Effector memory CD8-positive, alpha-beta T cell (primary cell): Measurements from ENCODE around the gene SSBP4.

Experiments used
- ATAC-seq: fragments of 150-1000 bp; cut with Tn5 transposase; replicated peaks from 2 replicates; pipeline ENCODE4 v1.10.0; 2021; ENCODE audit warnings: mild to moderate bottlenecking, moderate library complexity
- DNase-seq, 3 experiments: peaks; one replicate each; pipeline ENCODE4 v3.0.0; 2021
- H3K27ac Mint-ChIP-seq, 2 donors: one replicate each; pipeline ENCODE4 v1.8.0; 2022; ENCODE audit warnings: mild to moderate bottlenecking in 2 of 2, mixed read lengths in 2 of 2, moderate library complexity in 2 of 2
- H3K27me3 Mint-ChIP-seq, 2 donors: one replicate each; pipeline ENCODE4 v1.8.0; 2022; ENCODE audit warnings: mixed read lengths in 2 of 2
- H3K36me3 Mint-ChIP-seq: one replicate; pipeline ENCODE4 v1.8.0; 2022; ENCODE audit warnings: mild to moderate bottlenecking, moderate library complexity, mixed read lengths; ENCODE audit not compliant: insufficient read depth
- H3K4me1 Mint-ChIP-seq, 2 donors: one replicate each; pipeline ENCODE4 v1.8.0; 2022; ENCODE audit warnings: low read depth in 2 of 2, mixed read lengths in 2 of 2
- H3K4me3 Mint-ChIP-seq, 2 donors: one replicate each; pipeline ENCODE4 v1.8.0; 2022; ENCODE audit warnings: mild to moderate bottlenecking in 2 of 2, mixed read lengths in 2 of 2, moderate library complexity in 2 of 2
- H3K9me3 Mint-ChIP-seq, 2 donors: one replicate each; pipeline ENCODE4 v1.8.0; 2022; ENCODE audit warnings: mixed read lengths in 2 of 2

SSBP4 gene

GRCh38 chr19:18427743-18428113 is 8.5 kb downstream of the SSBP4 start:
- DNase-seq: no peak
- H3K4me3 Mint-ChIP-seq: no peak overlapping the region
- H3K4me1 Mint-ChIP-seq: peaks cover 38 to 47% of the 10 kb centered on the region in 2 donors
- peaks cover 56% of the 10 kb centered on the region for H3K36me3 Mint-ChIP-seq
- H3K9me3 Mint-ChIP-seq: no peaks in the 10 kb centered on the region
- no peaks in the 10 kb centered on the region for H3K27me3 Mint-ChIP-seq
- peak overlapping the region; percentile 92 to 95 for H3K27ac Mint-ChIP-seq
- no peak for ATAC-seq

GRCh38 chr19:18428173-18428786 is 9.1 kb downstream of the SSBP4 start:
- no peaks in the 10 kb centered on the region for H3K27me3 Mint-ChIP-seq
- peaks cover 55% of the 10 kb centered on the region for H3K36me3 Mint-ChIP-seq
- ATAC-seq: no peak
- DNase-seq: no peak
- peaks cover 32 to 41% of the 10 kb centered on the region in 2 donors for H3K4me1 Mint-ChIP-seq
- no peaks in the 10 kb centered on the region for H3K9me3 Mint-ChIP-seq
- peak overlapping the region; percentile 92 to 95 for H3K27ac Mint-ChIP-seq
- peak overlapping the region; percentile 73 for H3K4me3 Mint-ChIP-seq

GRCh38 chr19:18428787-18429674 is 9.8 kb downstream of the SSBP4 start:
- peaks cover 26 to 34% of the 10 kb centered on the region in 2 donors for H3K4me1 Mint-ChIP-seq
- ATAC-seq (peak; percentile 83), DNase-seq (peak; percentile 91 to 95 (median 94))
- no peaks in the 10 kb centered on the region for H3K9me3 Mint-ChIP-seq
- peak overlapping the region; percentile 73 for H3K4me3 Mint-ChIP-seq
- peak overlapping the region; percentile 92 to 95 for H3K27ac Mint-ChIP-seq
- no peaks in the 10 kb centered on the region for H3K27me3 Mint-ChIP-seq
- peaks cover 56% of the 10 kb centered on the region for H3K36me3 Mint-ChIP-seq

GRCh38 chr19:18429717-18430416 is 10.7 kb downstream of the SSBP4 start:
- Mint-ChIP-seq H3K4me3 (peak overlapping the region; percentile 73), H3K4me1 (peaks cover 20 to 26% of the 10 kb centered on the region in 2 donors), H3K36me3 (peaks cover 63% of the 10 kb centered on the region), H3K27me3 (no peaks in the 10 kb centered on the region), H3K9me3 (no peaks in the 10 kb centered on the region), H3K27ac (peak overlapping the region; percentile 92 to 95)
- DNase-seq (peak in 1 of 3 experiments; percentile 46), ATAC-seq (no peak)

- Mint-ChIP-seq H3K27me3 (no peaks in the 10 kb centered on the region), H3K9me3 (no peaks in the 10 kb centered on the region), H3K27ac (peak overlapping the region; percentile 92 to 95), H3K4me1 (peaks cover 16 to 25% of the 10 kb centered on the region in 2 donors), H3K36me3 (peaks cover 63% of the 10 kb centered on the region), H3K4me3 (peak overlapping the region in 1 of 2 donors; percentile 38)
- ATAC-seq (no peak), DNase-seq (no peak)
Observed at GRCh38 chr19:18430417-18431144, 11.4 kb downstream of the SSBP4 start.

- DNase-seq: no peak
- ATAC-seq: no peak
- Mint-ChIP-seq H3K27ac (peak overlapping the region; percentile 65 to 73), H3K9me3 (no peaks in the 10 kb centered on the region), H3K4me3 (no peak overlapping the region), H3K36me3 (peaks cover 62% of the 10 kb centered on the region), H3K4me1 (peaks cover 9 to 25% of the 10 kb centered on the region in 2 donors), H3K27me3 (no peaks in the 10 kb centered on the region)
Observed at GRCh38 chr19:18431351-18432197, 12.4 kb downstream of the SSBP4 start.

- Mint-ChIP-seq H3K27me3 (no peaks in the 10 kb centered on the region), H3K27ac (peak overlapping the region in 1 of 2 donors; percentile 73), H3K4me1 (peaks cover 9 to 22% of the 10 kb centered on the region in 2 donors), H3K9me3 (no peaks in the 10 kb centered on the region), H3K4me3 (peak overlapping the region in 1 of 2 donors; percentile 54), H3K36me3 (peaks cover 60% of the 10 kb centered on the region)
- ATAC-seq (no peak), DNase-seq (no peak)
Observed at GRCh38 chr19:18432275-18433014, 13.2 kb downstream of the SSBP4 start.

- Mint-ChIP-seq H3K27ac (peak overlapping the region in 1 of 2 donors; percentile 73), H3K36me3 (peaks cover 61% of the 10 kb centered on the region), H3K4me1 (peaks cover 9 to 22% of the 10 kb centered on the region in 2 donors), H3K4me3 (peak overlapping the region in 1 of 2 donors; percentile 54), H3K9me3 (no peaks in the 10 kb centered on the region), H3K27me3 (no peaks in the 10 kb centered on the region)
- ATAC-seq (no peak), DNase-seq (no peak)
Observed at GRCh38 chr19:18433015-18433691, 14.0 kb downstream of the SSBP4 start.

- Mint-ChIP-seq H3K27me3 (no peaks in the 10 kb centered on the region), H3K9me3 (no peaks in the 10 kb centered on the region), H3K36me3 (peaks cover 60% of the 10 kb centered on the region), H3K4me1 (peaks cover 9 to 23% of the 10 kb centered on the region in 2 donors), H3K27ac (peak overlapping the region; percentile 72 to 88), H3K4me3 (peak overlapping the region; percentile 34 to 63)
- ATAC-seq (no peak), DNase-seq (no peak)
Observed at GRCh38 chr19:18433735-18434398, 14.7 kb downstream of the SSBP4 start.

- H3K27me3 Mint-ChIP-seq: no peaks in the 10 kb centered on the region
Observed at GRCh38 chr19:18434411-18435175, 15.4 kb downstream of the SSBP4 start.

More at GRCh38 chr19:18434411-18435175, 15.4 kb downstream of the SSBP4 start:
- ATAC-seq (no peak), DNase-seq (no peak)
- no peaks in the 10 kb centered on the region for H3K9me3 Mint-ChIP-seq
- peaks cover 57% of the 10 kb centered on the region for H3K36me3 Mint-ChIP-seq
- H3K27ac Mint-ChIP-seq: peak overlapping the region; percentile 72 to 88
- peak overlapping the region; percentile 34 to 63 for H3K4me3 Mint-ChIP-seq
- peaks cover 11 to 22% of the 10 kb centered on the region in 2 donors for H3K4me1 Mint-ChIP-seq
